H1 (cell line): ENCODE measurements around the gene ROR1. TPM values are rescaled to one million over a fixed set of nuclear protein-coding genes. Genes with fewer than 3 reads are reported as not detected.

Experiments used
- CTCF ChIA-PET: fragments of 300-600 bp; sonication (Branson Sonifier 250); formaldehyde crosslinking; loops from one replicate; lab custom pipeline; 2021; ENCODE audit not compliant: partially characterized antibody; lab: Charles Lee
- POLR2A ChIA-PET: fragments of 300-600 bp; sonication (Branson Sonifier 250); formaldehyde crosslinking; loops from one replicate; lab custom pipeline; 2021; ENCODE audit warnings: inconsistent platforms; ENCODE audit not compliant: partially characterized antibody; lab: Charles Lee
- DNase-seq, 2 experiments: peaks; one replicate each; pipeline versions ENCODE4 v3.0.0 to v3.0.0-alpha.2; 2010 to 2022; ENCODE audit warnings: low spot score in 2 of 2, low read depth in 1 of 2, mixed read lengths in 1 of 2
- FAIRE-seq: peaks from 2 replicates; lab custom pipeline; 2011; peaks lifted over from hg19 to GRCh38; lab: Jason Lieb, UNC
- H2AFZ ChIP-seq: 2 replicates; pipeline ENCODE4 v1.8.1; 2012; ENCODE audit warnings: low read length, inconsistent platforms
- H2AK5ac ChIP-seq: 2 replicates; pipeline ENCODE4 v1.6.1; 2013; ENCODE audit warnings: low read depth, low read length
- H2BK120ac ChIP-seq: replicated peaks from 2 replicates; pipeline ENCODE3; 2013; ENCODE audit warnings: low read depth, low read length, inconsistent platforms
- H2BK12ac ChIP-seq: 2 replicates; pipeline ENCODE4 v1.6.1; 2013; ENCODE audit warnings: low read depth, low read length
- H2BK15ac ChIP-seq: 2 replicates; pipeline ENCODE4 v1.6.1; 2013; ENCODE audit warnings: low read length
- H2BK20ac ChIP-seq: 2 replicates; pipeline ENCODE4 v1.6.1; 2013; ENCODE audit warnings: low read length
- H2BK5ac ChIP-seq: 2 replicates; pipeline ENCODE4 v1.6.1; 2013; ENCODE audit warnings: low read depth, low read length
- H3K14ac ChIP-seq: 2 replicates; pipeline ENCODE4 v1.6.1; 2013; ENCODE audit warnings: inconsistent platforms; ENCODE audit not compliant: insufficient read length
- H3K18ac ChIP-seq: 2 replicates; pipeline ENCODE4 v1.6.1; 2013; ENCODE audit warnings: low read length; ENCODE audit errors: extremely low read depth
- H3K23ac ChIP-seq: 2 replicates; pipeline ENCODE4 v1.6.1; 2013; ENCODE audit warnings: inconsistent platforms; ENCODE audit not compliant: insufficient read length
- H3K23me2 ChIP-seq: 2 replicates; pipeline ENCODE4 v1.6.1; 2013; ENCODE audit warnings: low read depth, low read length
- H3K27ac ChIP-seq: 2 replicates; pipeline ENCODE4 v1.6.1; 2011; ENCODE audit warnings: low read depth, low read length, inconsistent platforms
- H3K27me3 ChIP-seq, 4 experiments: replicated peaks in 1 of 4; 1 replicate in 1 of 4; 2 replicates in 3 of 4; pipeline versions ENCODE4 v1.6.1 to v1.8.1; 2011 to 2013; ENCODE audit warnings: low read length in 3 of 4, mild to moderate bottlenecking in 3 of 4, inconsistent platforms in 2 of 4, mixed read lengths in 2 of 4, moderate library complexity in 1 of 4; ENCODE audit not compliant: control insufficient read depth in 3 of 4, insufficient read depth in 3 of 4; ENCODE audit errors: extremely low read depth in 1 of 4
- H3K36me3 ChIP-seq, 4 experiments: 2 replicates each; pipeline versions ENCODE4 v1.6.1 to v1.8.1; 2011 to 2013; ENCODE audit warnings: mild to moderate bottlenecking in 4 of 4, low read length in 3 of 4, moderate library complexity in 2 of 4, control low read depth in 1 of 4, inconsistent platforms in 1 of 4; ENCODE audit not compliant: insufficient read depth in 4 of 4, control insufficient read depth in 2 of 4
- H3K4ac ChIP-seq: replicated peaks from 2 replicates; pipeline ENCODE3; 2013; ENCODE audit warnings: low read length, low read depth, mixed read lengths, inconsistent platforms; ENCODE audit not compliant: insufficient read length
- H3K4me1 ChIP-seq, 4 experiments: replicated peaks in 1 of 4; 1 replicate in 1 of 4; 2 replicates in 3 of 4; pipeline versions ENCODE4 v1.6.1 to v1.8.1; 2011 to 2013; ENCODE audit warnings: low read length in 3 of 4, inconsistent platforms in 2 of 4, mixed read lengths in 1 of 4; ENCODE audit not compliant: insufficient read depth in 4 of 4, control insufficient read depth in 3 of 4
- H3K4me2 ChIP-seq, 2 experiments: 2 replicates each; pipeline versions ENCODE4 v1.6.1 to v1.8.1; 2011 to 2013; ENCODE audit warnings: low read depth in 2 of 2, low read length in 2 of 2, control low read depth in 1 of 2, inconsistent platforms in 1 of 2, mild to moderate bottlenecking in 1 of 2; ENCODE audit not compliant: insufficient read depth in 1 of 2
- H3K4me3 ChIP-seq, 4 experiments: fragments of 200-600, 300-600 bp in 1 of 4; sonication (generic), shearing (Covaris generic), sonication (Bioruptor Twin) in 1 of 4; 2 replicates each; pipeline versions ENCODE4 v1.5.1 to v1.8.1; 2011 to 2016; ENCODE audit warnings: low read length in 4 of 4, low read depth in 3 of 4, control low read depth in 2 of 4, inconsistent platforms in 2 of 4, mild to moderate bottlenecking in 2 of 4, mixed read lengths in 1 of 4, moderate library complexity in 1 of 4; ENCODE audit not compliant: insufficient read depth in 2 of 4; ENCODE audit errors: extremely low read depth in 1 of 4
- H3K56ac ChIP-seq: replicated peaks from 2 replicates; pipeline ENCODE3; 2013; ENCODE audit warnings: low read depth, mild to moderate bottlenecking, mixed read lengths, low read length, inconsistent platforms; ENCODE audit not compliant: insufficient read length
- H3K79me1 ChIP-seq: 2 replicates; pipeline ENCODE4 v1.6.1; 2013; ENCODE audit warnings: low read depth, low read length, control low read depth
- H3K79me2 ChIP-seq, 2 experiments: 2 replicates each; pipeline versions ENCODE4 v1.6.1 to v1.8.1; 2012 to 2013; ENCODE audit warnings: low read length in 2 of 2, mild to moderate bottlenecking in 2 of 2, inconsistent platforms in 1 of 2; ENCODE audit not compliant: insufficient read depth in 2 of 2, control insufficient read depth in 1 of 2
- H3K9ac ChIP-seq, 4 experiments: replicated peaks in 1 of 4; 1 replicate in 1 of 4; 2 replicates in 3 of 4; pipeline versions ENCODE4 v1.6.1 to v1.8.1; 2011 to 2013; ENCODE audit warnings: low read depth in 3 of 4, low read length in 3 of 4, control low read depth in 2 of 4, mild to moderate bottlenecking in 2 of 4, moderate library complexity in 2 of 4, inconsistent platforms in 1 of 4; ENCODE audit errors: extremely low read depth in 1 of 4
- H3K9me3 ChIP-seq, 2 experiments: 2 replicates each; pipeline versions ENCODE4 v1.6.1 to v1.8.1; 2012 to 2013; ENCODE audit warnings: mild to moderate bottlenecking in 2 of 2, moderate library complexity in 2 of 2, control low read depth in 1 of 2, inconsistent platforms in 1 of 2, low read depth in 1 of 2, low read length in 1 of 2, mixed read lengths in 1 of 2; ENCODE audit not compliant: insufficient read depth in 2 of 2
- H4K20me1 ChIP-seq, 2 experiments: replicated peaks in 1 of 2; 2 replicates each; pipeline versions ENCODE3 to v1.8.1; 2011 to 2013; ENCODE audit warnings: inconsistent platforms in 2 of 2, low read length in 2 of 2, mild to moderate bottlenecking in 1 of 2; ENCODE audit not compliant: insufficient read depth in 2 of 2, control insufficient read depth in 1 of 2
- H4K5ac ChIP-seq: 2 replicates; pipeline ENCODE4 v1.6.1; 2013; ENCODE audit warnings: low read length, low read depth, mixed read lengths, inconsistent platforms; ENCODE audit not compliant: insufficient read length
- H4K8ac ChIP-seq: 2 replicates; pipeline ENCODE4 v1.8.0; 2013; ENCODE audit warnings: mild to moderate bottlenecking, moderate library complexity, low read length, inconsistent platforms; ENCODE audit not compliant: insufficient read depth; ENCODE audit errors: extremely low read depth
- H4K91ac ChIP-seq: replicated peaks from 2 replicates; pipeline ENCODE3; 2013; ENCODE audit warnings: low read length, mixed read lengths, inconsistent platforms; ENCODE audit not compliant: insufficient read length
- CREB1 ChIP-seq: IDR thresholded peaks from 2 replicates; pipeline ENCODE4 v1.6.1; 2012; ENCODE audit warnings: inconsistent platforms
- EGR1 ChIP-seq: IDR thresholded peaks from 2 replicates; pipeline ENCODE4 v1.6.1; 2011; ENCODE audit warnings: low read depth, low read length, borderline replicate concordance
- FOSL1 ChIP-seq: IDR thresholded peaks from 2 replicates; pipeline ENCODE4 v1.6.1; 2011; ENCODE audit warnings: mild to moderate bottlenecking, low read depth, low read length, moderate library complexity; ENCODE audit not compliant: insufficient read depth
- HDAC2 ChIP-seq, 2 experiments: fragments of 300-600 bp in 1 of 2; sonication (generic) in 1 of 2; IDR thresholded peaks; 2 replicates each; pipeline ENCODE4 v1.6.1; 2011 to 2012; ENCODE audit warnings: low read depth in 2 of 2, low read length in 2 of 2, mild to moderate bottlenecking in 2 of 2, moderate library complexity in 2 of 2, borderline replicate concordance in 1 of 2, inconsistent platforms in 1 of 2
- RFX5 ChIP-seq: IDR thresholded peaks from 2 replicates; pipeline ENCODE4 v1.6.1; 2011; ENCODE audit warnings: low read depth, low read length, improper control_type of control experiment, borderline replicate concordance
- SUZ12 ChIP-seq: fragments of 200-600 bp; sonication (generic); IDR thresholded peaks from 2 replicates; pipeline ENCODE4 v1.6.1; 2012; ENCODE audit warnings: mild to moderate bottlenecking, inconsistent platforms, low read length, moderate library complexity, mixed read lengths
- TAF1 ChIP-seq: IDR thresholded peaks from 2 replicates; pipeline ENCODE4 v1.6.1; 2011; ENCODE audit warnings: mild to moderate bottlenecking, low read depth, low read length
- TBP ChIP-seq: IDR thresholded peaks from 2 replicates; pipeline ENCODE4 v1.6.1; 2011; ENCODE audit warnings: low read depth, low read length, improper control_type of control experiment
- WGBS, 2 experiments: shearing (Covaris generic) in 1 of 2; methylation state at CpG; one replicate each; pipeline versions ENCODE4 v1.1.6 to v1.1.7; 2013 to 2015; ENCODE audit warnings: low lambda C conversion rate in 2 of 2, mixed read lengths in 2 of 2, inconsistent platforms in 1 of 2, low coverage in 1 of 2, missing lambda C conversion rate in 1 of 2; ENCODE audit not compliant: insufficient replicate concordance in 2 of 2, insufficient coverage in 1 of 2, insufficient read length in 1 of 2; ENCODE audit errors: extremely low coverage in 1 of 2, missing lambda C conversion rate in 1 of 2; 5-methylcytosine and 5-hydroxymethylcytosine counted together
- polyA plus RNA-seq, 7 experiments: library from polyadenylated mRNA; depleted of rRNA in 3 of 7; stranded (reverse) in 5 of 7; unstranded in 2 of 7; fragments of >200 nt in 5 of 7; fragments of 200-250 nt in 2 of 7; gene quantifications; 1 replicate in 5 of 7; 2 replicates in 1 of 7; 4 replicates in 1 of 7; pipeline versions ENCODE4 v1.2.1 to v1.2.3, GENCODE V29; 2011 to 2013; ENCODE audit warnings: missing spikeins in 2 of 7, mixed read lengths in 2 of 7
- total RNA-seq: library from RNA; stranded (reverse); fragmentation: NEBNext Ultra II Directional; extraction: Animal tissue kit (Norgen Biotek cat#: 25700); gene quantifications from 2 replicates; pipeline ENCODE4 v1.2.1, GENCODE V29; 2021
- TF ChIP-seq, protein P1 (sequence below): IDR thresholded peaks from 2 replicates; pipeline ENCODE4 v1.6.1; 2012; ENCODE audit warnings: low read length, inconsistent platforms

ROR1 gene
- total and polyA plus RNA-seq, 2 of the 8 experiments (the other 6 are each of a cell fraction or from before 2014, with no cell fraction given) = 33.6 to 73.6 TPM

DNA sequence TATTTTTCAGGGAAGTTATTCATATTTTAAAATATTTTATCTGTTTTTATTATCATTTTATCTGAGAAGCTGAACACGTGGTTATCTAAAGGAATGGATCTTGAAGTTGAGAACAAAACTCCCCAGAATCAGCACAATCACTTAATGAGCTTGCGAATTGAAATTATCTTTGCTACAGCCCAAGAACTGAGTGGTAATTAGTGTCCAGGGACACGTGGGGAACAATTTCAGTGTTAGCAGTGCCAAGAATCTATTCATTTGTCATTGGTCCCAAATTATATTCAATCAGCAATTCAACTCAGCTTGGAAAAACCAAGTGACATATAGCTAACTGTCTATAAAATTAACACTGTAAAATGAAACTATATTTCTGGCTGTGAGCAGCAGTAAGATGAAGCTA is 232.0 kb downstream of the ROR1 start:
- Histone ChIP-seq H3K14ac (no peak overlapping the region), H3K4me1 (peaks cover 0 to 16% (median 0%) of the 10 kb centered on the region in 4 experiments; a peak in 2 of 7 replicates), H3K4me2 (no peak overlapping the region), H2BK5ac (no peak overlapping the region), H4K8ac (no peak overlapping the region; the same call in 1 of the 2 replicates), H3K9ac (no peak overlapping the region), H3K4me3 (no peak overlapping the region), H2AK5ac (no peak overlapping the region), H2BK20ac (no peak overlapping the region), H2AFZ (no peak overlapping the region), H2BK12ac (no peak overlapping the region), H3K79me1 (peaks cover 8% of the 10 kb centered on the region), H4K20me1 (peaks cover 0 to 2% of the 10 kb centered on the region in 2 experiments), H3K27me3 (no peaks in the 10 kb centered on the region), H3K27ac (no peak overlapping the region), H3K4ac (no peak overlapping the region), H4K91ac (no peak overlapping the region), H2BK120ac (no peak overlapping the region), H3K18ac (no peak overlapping the region), H3K23me2 (no peaks in the 10 kb centered on the region), H3K36me3 (no peaks in the 10 kb centered on the region; a peak in 1 of 8 replicates), H4K5ac (no peak overlapping the region), H3K23ac (no peak overlapping the region), H3K9me3 (no peaks in the 10 kb centered on the region), H2BK15ac (no peak overlapping the region), H3K79me2 (peaks cover 0 to 69% of the 10 kb centered on the region in 2 experiments; a peak in 3 of 4 replicates), H3K56ac (no peak overlapping the region)
- 84% methylated on average over 3 of the region's 3 CpGs; no CpG with 5 or more reads in 1 of the 2 experiments for WGBS, 2 experiments
- no peak for DNase-seq
- ChIA-PET POLR2A (no interaction called here), CTCF (interaction anchor here (0.8 to 1.4 kb wide), 5 partner anchors 9 to 314 kb away, joined by 3 to 6 read pairs (median 3); no protein-coding TSS in a partner anchor)
- FAIRE-seq = no peak
- TF ChIP-seq HDAC2 (IDR thresholded peaks at IDR 0.05; ENCODE audit: borderline replicate concordance in 1 of 2, low read depth in 2 of 2, low read length in 2 of 2) (no peak), EGR1 (no peak), SUZ12 (no peak), TAF1 (no peak), CREB1 (no peak), FOSL1 (no peak), RFX5 (no peak), TBP (no peak)
- TF ChIP-seq, protein P1, sequence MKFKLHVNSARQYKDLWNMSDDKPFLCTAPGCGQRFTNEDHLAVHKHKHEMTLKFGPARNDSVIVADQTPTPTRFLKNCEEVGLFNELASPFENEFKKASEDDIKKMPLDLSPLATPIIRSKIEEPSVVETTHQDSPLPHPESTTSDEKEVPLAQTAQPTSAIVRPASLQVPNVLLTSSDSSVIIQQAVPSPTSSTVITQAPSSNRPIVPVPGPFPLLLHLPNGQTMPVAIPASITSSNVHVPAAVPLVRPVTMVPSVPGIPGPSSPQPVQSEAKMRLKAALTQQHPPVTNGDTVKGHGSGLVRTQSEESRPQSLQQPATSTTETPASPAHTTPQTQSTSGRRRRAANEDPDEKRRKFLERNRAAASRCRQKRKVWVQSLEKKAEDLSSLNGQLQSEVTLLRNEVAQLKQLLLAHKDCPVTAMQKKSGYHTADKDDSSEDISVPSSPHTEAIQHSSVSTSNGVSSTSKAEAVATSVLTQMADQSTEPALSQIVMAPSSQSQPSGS = no peak
